ENCODE data around the gene TAB2. TPM values are rescaled to one million over a fixed set of nuclear protein-coding genes. Genes with fewer than 3 reads are reported as not detected.

The TAB2 gene
- total and polyA plus RNA-seq, 2 experiments from 2014 or later, result 13.8 to 39.0 TPM

DNA sequence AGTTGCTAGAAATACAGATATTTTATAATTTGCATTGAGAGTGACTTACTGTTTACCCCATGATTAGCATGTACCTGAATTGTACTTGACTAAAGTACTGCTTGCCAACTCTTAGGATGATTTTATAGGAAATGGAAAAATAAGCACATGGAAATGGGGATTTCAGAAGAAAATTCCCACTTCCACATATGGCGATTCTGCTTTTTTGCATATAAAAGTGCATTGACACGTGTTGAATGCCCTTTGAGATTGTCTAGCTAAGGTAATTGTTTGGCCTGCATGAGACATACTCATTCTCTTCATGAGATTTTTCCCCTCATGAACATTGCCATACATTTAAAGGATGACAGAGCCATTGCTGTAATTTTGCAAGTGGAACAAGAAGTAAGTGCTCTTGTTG, 10.1 kb downstream of the TAB2 start:
- Histone ChIP-seq H3K4me1 (ENCODE audit: low read depth) (peaks cover 60% of the 10 kb centered on the region), H3K27ac (no peak overlapping the region), H3K27me3 (no peaks in the 10 kb centered on the region), H3K9me3 (ENCODE audit: low read depth) (no peaks in the 10 kb centered on the region), H3K36me3 (no peaks in the 10 kb centered on the region), H3K4me3 (no peak overlapping the region)
- TF ChIP-seq, protein P1, sequence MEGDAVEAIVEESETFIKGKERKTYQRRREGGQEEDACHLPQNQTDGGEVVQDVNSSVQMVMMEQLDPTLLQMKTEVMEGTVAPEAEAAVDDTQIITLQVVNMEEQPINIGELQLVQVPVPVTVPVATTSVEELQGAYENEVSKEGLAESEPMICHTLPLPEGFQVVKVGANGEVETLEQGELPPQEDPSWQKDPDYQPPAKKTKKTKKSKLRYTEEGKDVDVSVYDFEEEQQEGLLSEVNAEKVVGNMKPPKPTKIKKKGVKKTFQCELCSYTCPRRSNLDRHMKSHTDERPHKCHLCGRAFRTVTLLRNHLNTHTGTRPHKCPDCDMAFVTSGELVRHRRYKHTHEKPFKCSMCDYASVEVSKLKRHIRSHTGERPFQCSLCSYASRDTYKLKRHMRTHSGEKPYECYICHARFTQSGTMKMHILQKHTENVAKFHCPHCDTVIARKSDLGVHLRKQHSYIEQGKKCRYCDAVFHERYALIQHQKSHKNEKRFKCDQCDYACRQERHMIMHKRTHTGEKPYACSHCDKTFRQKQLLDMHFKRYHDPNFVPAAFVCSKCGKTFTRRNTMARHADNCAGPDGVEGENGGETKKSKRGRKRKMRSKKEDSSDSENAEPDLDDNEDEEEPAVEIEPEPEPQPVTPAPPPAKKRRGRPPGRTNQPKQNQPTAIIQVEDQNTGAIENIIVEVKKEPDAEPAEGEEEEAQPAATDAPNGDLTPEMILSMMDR (IDR thresholded peaks at IDR 0.05; ENCODE audit: low read depth, low read length), result no peak
- DNase-seq (ENCODE audit: low read depth in 1 of 2, low spot score in 1 of 2), result no peak

DNA sequence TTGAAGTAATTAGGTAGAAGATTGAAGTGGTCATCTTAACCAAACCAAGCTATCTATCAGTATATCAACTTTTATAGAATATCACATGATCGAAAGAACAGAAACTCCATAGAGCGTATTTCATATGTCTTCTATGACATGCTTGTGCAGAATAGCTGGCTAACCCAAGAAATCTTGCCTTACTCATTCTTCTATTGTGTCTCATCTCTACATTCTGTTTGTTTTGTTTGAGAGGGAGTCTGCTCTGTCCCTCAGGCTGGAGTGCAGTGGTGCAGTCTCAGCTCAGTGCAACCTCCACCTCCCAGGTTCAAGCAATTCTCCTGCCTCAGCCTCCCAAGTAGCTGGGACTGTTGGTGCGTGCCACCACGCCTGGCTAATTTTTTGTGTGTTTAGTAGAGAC, 10.6 kb downstream of the TAB2 start:
- Histone ChIP-seq H3K27me3 (no peaks in the 10 kb centered on the region), H3K36me3 (no peaks in the 10 kb centered on the region), H3K4me3 (no peak overlapping the region), H3K27ac (no peak overlapping the region), H3K4me1 (ENCODE audit: low read depth) (peaks cover 60% of the 10 kb centered on the region), H3K9me3 (ENCODE audit: low read depth) (no peaks in the 10 kb centered on the region)
- TF ChIP-seq, protein P1 (IDR thresholded peaks at IDR 0.05; ENCODE audit: low read depth, low read length), result no peak
- no peak for DNase-seq (ENCODE audit: low read depth in 1 of 2, low spot score in 1 of 2)

DNA sequence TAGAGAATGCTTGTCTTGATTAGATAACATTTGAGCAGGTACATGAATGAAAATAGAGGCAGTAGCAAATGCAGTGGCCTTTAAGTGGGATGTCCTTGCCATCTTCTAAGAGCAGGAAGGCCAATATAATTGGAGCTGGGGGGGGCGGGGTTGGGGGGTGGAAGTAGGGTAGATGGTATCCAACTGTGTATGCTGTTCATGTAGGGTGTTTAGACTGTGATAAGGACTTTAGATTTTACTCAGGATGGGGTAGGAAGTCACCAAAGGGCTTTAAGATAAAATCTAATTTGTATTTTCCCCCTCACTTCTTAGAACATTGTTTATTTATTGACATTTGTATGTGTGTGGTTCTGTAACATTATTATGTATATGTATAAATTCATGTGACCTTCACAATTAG, 12.0 kb downstream of the TAB2 start:
- no peaks in the 10 kb centered on the region for H3K36me3 ChIP-seq
- DNase-seq (ENCODE audit: low read depth in 1 of 2, low spot score in 1 of 2), result no peak
- TF ChIP-seq, protein P1 (IDR thresholded peaks at IDR 0.05; ENCODE audit: low read depth, low read length), result no peak
- peaks cover 58% of the 10 kb centered on the region for H3K4me1 ChIP-seq (ENCODE audit: low read depth)
- H3K27me3 ChIP-seq, result no peaks in the 10 kb centered on the region
- no peaks in the 10 kb centered on the region for H3K9me3 ChIP-seq (ENCODE audit: low read depth)
- no peak overlapping the region for H3K27ac ChIP-seq
- no peak overlapping the region for H3K4me3 ChIP-seq

DNA sequence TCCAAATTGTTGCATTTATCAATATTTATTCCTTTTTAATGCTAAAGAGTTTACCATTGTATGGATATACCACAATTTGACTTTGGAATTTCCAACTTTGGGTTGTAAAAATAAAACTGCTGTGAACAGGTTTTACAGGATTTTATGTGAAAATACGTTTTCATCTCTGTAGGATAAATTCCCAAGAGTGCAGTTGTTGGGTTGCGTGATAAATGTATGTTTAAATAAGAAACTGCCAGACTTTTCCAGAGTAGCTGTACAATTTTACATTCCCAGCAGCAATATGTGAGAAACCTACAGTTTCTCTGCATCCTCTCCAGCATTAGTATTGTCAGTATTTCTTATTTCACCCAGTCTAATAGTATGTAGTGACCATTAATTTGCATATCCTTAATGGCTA, 12.6 kb downstream of the TAB2 start:
- H3K4me3 ChIP-seq, result no peak overlapping the region
- DNase-seq (ENCODE audit: low read depth in 1 of 2, low spot score in 1 of 2), result no peak
- no peaks in the 10 kb centered on the region for H3K36me3 ChIP-seq
- H3K27me3 ChIP-seq, result no peaks in the 10 kb centered on the region
- H3K27ac ChIP-seq, result peak overlapping the region; percentile 39
- peaks cover 58% of the 10 kb centered on the region for H3K4me1 ChIP-seq (ENCODE audit: low read depth)
- no peaks in the 10 kb centered on the region for H3K9me3 ChIP-seq (ENCODE audit: low read depth)
- TF ChIP-seq, protein P1 (IDR thresholded peaks at IDR 0.05; ENCODE audit: low read depth, low read length), result no peak

DNA sequence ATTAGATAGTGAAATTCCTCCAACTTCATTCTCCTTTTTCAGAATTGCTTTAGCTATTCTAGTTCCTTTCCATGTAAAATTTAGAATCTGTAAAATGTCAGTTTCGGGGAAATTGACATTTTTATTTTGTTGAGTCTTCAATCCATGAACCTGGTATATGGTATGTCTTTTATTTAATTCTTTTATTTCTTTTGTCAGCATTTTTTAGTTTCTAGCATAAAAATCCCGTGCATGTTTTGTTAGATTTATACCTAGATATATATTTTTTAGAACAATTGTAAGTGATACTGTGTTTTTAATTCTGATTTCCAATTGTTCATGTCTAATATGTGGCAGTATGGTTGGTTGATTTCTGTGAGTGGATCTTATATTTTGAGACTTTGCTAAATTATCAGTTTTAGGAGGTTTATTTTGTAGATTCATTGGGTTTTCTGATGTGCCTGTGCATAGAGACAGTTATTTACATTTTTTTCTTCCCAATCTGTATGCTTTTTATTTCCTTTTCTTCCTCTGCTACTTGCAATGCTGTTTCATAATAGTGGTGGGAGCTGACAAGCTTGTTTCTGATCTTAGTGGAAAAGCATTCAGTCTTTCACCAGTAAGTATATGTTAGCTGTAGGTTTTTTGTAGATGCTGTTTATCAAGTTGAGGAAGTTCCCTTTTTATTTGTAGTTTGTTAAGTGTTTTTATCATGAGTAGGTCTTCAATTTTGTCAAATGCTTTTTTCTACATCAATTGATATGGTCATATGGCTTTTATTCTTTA, 13.7 kb downstream of the TAB2 start:
- H3K27me3 ChIP-seq, result no peaks in the 10 kb centered on the region
- no peak overlapping the region for H3K4me3 ChIP-seq
- peaks cover 69% of the 10 kb centered on the region for H3K4me1 ChIP-seq (ENCODE audit: low read depth)
- H3K36me3 ChIP-seq, result no peaks in the 10 kb centered on the region
- peak in 1 of 2 donors; percentile 55 for DNase-seq (ENCODE audit: low read depth in 1 of 2, low spot score in 1 of 2)
- H3K27ac ChIP-seq, result peak overlapping the region; percentile 50
- TF ChIP-seq, protein P1 (IDR thresholded peaks at IDR 0.05; ENCODE audit: low read depth, low read length), result no peak
- no peaks in the 10 kb centered on the region for H3K9me3 ChIP-seq (ENCODE audit: low read depth)
